ENCODE results near the gene TBC1D21.

The TBC1D21 gene, protein sequence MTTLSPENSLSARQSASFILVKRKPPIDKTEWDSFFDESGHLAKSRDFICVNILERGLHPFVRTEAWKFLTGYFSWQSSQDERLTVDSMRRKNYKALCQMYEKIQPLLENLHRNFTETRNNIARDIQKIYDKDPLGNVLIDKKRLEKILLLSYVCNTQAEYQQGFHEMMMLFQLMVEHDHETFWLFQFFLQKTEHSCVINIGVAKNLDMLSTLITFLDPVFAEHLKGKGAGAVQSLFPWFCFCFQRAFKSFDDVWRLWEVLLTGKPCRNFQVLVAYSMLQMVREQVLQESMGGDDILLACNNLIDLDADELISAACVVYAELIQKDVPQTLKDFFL

GRCh38 chr15:73873456-73873855 is at the start of gene TBC1D21:
Gene TBC1D21 (plus strand): TSS chr15:73873564. CDS start chr15:73873710, 146 bp downstream.
- DNase-seq, result no peak

DNA sequence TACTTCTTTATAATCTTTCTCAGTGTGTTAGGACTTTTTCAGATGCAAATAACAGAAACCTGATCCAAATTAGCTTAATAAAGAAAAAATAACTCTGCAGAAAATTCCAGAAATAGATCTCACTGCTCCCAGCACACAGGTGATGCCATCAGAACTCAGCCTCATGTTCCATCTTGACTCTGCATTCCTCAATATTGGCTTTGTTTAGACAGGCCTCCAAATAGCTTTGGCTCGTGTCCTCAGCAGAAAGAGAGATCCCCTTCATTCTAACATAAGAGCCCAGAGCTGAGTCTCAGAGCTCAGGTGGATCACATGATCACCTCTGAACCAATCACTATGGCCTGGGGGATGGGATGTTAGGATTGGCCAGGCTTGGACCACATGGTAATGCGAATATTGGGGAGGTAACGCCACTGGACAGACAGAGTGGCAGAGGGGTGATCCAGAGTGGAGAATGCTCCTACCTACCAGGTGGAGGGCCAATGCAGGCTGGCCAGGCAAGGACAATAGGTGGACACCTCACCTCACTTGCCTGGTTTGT is 46.6 kb upstream of the TBC1D21 start:
- no peak for DNase-seq

DNA sequence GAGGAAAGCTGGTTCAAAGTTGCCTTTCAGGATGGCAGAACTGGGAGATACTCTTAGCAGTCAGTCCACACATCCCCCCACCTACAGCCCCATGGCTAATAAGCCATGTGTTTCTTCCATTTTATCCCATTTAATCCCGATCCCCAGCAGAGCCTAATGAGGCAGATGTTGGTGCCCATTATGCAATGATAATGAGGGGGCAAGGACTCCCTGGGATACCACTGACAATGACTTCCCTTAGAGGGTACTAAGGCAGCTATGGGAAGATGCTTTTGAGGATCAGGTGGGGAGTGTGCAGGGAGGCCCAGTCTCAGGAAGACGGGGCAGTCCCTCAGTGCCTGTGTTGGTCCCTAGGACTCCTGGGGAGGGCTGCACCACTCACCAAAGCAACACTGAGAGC is 43.8 kb upstream of the TBC1D21 start:
- no peak for DNase-seq

DNA sequence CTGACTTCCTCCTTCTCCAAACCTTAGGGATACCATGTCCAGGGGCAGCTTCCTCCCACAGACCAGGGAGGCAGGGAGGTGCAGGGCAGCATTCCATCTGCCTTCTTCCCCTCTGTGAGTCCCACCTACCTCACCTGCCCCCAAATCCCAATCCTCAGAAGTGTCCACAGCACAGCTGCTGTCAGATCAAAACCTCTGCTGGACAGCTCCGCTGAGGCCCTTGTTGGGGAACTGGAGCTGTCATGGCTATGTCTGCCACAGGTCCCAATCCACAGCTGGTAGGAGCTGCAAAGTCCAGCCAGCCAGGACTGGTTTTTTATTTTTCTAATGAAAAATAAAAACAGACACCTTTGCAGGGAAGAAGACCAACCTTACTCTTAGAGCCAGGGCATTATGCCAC is 40.7 kb upstream of the TBC1D21 start:
- DNase-seq, result no peak

- no peak for DNase-seq
These were observed 36.5 kb upstream of the TBC1D21 start for GRCh38 chr15:73836845-73837244.

DNA sequence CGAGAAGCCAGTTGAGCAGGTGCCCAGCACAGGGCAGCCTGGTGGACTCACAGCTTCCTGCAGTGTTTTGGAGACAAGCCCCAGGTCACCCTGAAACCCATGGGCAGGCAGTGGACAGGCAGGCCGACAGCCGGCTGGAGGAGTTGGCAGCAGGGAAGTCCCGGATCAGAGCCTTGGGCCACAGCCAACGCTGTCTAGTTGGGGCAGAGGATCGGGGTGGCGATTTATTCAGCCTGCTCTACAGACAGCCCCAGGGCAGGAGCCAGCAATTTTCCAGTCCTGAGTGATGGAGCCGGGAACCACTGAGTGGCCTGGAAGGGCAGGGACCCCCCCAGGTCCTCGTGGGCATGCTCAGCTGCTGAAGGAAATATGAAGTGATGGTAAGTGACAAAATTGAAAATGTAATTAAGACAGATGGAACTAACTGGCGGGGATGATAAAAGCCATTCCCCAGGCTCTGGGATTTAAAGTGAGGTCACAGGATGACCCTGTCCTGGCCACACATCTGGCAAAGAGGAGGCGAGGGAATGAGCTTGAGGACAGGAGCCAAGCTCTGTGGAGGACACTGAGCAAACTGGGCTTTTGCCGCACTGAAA is 34.4 kb upstream of the TBC1D21 start:
- DNase-seq, result peak; percentile 18

GRCh38 chr15:73839699-73840377 is 33.5 kb upstream of the TBC1D21 start:
- no peak for DNase-seq

DNA sequence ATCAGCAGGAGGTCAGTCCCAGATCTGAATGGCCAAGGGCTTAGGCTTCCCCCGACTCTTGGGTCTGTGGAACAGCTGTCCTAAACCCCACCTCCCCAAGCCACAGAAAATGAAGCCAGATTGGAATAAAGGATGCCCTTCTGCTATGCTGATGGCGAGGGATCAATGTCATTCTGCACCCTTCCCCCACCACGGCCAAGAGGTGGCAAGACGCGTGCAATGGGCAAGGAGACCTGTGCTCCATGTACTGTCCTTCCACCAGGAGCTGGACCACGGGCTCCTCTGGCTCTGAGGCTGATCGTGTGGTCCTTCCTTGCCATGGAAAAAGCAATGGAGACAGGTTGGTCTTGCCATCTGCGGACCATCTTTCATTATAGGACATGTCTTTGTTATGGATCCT is 32.6 kb upstream of the TBC1D21 start:
- DNase-seq, result no peak

- no peak for DNase-seq
These were observed 31.3 kb upstream of the TBC1D21 start for GRCh38 chr15:73841756-73842725.

GRCh38 chr15:73843787-73844186 is 29.6 kb upstream of the TBC1D21 start:
- no peak for DNase-seq

GRCh38 chr15:73844356-73844755 is 29.0 kb upstream of the TBC1D21 start:
- peak; percentile 66 for DNase-seq

GRCh38 chr15:73845507-73845906 is 27.9 kb upstream of the TBC1D21 start:
- DNase-seq, result no peak

GRCh38 chr15:73845907-73846306 is 27.5 kb upstream of the TBC1D21 start:
- DNase-seq, result peak; percentile 9

DNA sequence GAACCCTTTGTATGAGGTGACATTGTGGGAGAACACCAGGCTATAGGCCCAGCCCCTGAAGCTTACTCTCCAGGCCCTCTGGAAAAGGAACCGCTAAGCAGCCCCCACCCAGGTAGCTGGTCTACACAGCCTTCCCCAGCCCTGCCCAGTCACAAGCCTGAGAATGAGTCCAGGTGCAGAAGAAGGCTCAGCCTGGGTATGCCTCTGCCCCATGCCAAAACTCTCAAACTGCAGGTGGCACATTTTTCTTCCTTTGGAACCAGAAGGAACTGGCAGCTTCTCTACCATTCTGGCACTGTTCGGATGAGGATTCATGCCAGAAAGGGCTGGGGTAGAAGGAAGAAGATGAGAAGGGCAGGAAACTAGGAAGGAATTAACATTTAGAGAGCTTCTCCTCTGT is 23.7 kb upstream of the TBC1D21 start:
- DNase-seq, result no peak

- no peak for DNase-seq
These were observed 23.1 kb upstream of the TBC1D21 start for GRCh38 chr15:73850228-73850627.

DNA sequence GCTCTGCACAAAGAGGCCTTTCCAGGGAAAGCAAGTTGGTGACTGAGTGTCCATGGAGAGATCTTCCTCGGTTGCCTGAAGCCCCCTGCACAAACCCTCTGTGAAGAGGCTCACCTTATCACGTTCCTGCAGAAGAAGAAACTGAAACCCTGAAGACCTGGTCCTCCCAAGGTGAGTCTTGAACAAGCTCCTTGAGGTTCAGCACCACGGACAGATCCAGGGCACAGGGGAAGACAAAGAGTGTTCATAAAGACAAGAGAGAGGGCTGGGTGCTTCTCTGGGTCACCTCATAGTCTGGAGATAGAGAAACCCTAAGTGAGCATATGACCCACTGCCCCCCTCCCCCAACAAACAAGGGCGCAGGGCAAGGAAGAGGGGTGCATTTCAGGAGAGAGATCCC is 21.7 kb upstream of the TBC1D21 start:
- DNase-seq, result peak; percentile 64

- no peak for DNase-seq
These were observed 20.9 kb upstream of the TBC1D21 start for GRCh38 chr15:73852507-73852906.

DNA sequence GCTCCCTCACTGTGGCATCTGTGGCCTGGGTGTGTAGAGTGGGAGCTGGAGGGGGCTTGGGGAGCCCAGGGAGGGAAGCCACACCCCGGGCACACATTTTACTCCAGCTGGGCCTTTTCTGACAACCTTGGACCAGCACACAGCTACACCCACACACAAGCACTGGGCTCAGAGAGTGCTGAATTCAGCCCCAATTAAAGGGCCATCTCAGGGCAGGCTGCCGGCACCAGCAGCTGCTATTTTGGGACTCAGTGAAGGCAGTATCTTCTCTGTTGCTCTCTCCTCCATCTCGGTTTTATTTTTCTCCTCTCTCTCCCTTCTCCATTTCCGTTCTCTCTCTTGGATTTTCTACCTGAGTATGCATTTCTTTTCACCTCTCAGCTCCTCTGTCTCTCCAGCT is 19.1 kb upstream of the TBC1D21 start:
- DNase-seq, result no peak

DNA sequence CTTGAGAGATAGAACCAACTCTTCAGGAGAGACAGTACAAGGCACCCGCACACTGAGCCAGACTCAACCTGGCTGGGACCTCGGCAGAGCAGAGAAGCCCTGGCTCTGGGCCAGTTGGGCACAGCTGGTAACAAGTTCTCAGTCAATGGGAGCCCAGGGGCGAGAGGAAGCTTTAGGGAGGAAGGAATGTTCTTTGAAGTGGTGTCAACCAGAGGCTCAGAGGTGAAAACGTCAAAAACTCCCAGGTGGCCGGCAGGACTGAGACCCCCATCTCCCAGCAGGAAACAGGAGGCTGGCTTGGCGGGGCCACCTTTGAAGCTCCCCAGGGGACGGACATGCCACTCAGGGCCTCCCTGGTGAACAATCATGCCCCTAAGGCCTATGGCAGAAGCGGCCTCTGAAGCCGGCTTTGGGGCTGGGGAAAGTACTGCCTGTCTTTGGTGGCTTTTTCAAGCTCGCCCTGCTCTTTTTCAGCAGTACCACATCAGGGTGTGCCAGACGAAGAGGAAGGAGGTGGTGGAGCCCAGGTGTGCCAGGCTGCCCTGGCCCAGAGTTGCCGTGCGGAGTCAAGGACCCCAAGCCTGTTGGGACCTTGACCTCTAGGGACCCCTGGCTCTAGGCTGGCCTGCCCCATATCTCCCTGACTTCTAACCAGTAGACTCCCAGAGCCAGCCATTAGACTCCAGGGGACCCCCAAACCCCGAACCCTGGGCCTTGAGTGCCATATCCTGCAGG is 16.7 kb upstream of the TBC1D21 start:
- DNase-seq, result no peak

- DNase-seq, result no peak
These were observed 16.0 kb upstream of the TBC1D21 start for GRCh38 chr15:73857193-73857920.

GRCh38 chr15:73858062-73858461 is 15.3 kb upstream of the TBC1D21 start:
- DNase-seq, result no peak

Data from NCI-H226 (cell line).